ENCODE measurements around the gene RBBP8NL. TPM values are rescaled to one million over a fixed set of nuclear protein-coding genes. Genes with fewer than 3 reads are reported as not detected.

RBBP8NL gene
- total and polyA plus RNA-seq, 2 of the 8 experiments (the other 6 are each of a cell fraction or from before 2014, with no cell fraction given): 0.43 to 0.48 TPM

DNA sequence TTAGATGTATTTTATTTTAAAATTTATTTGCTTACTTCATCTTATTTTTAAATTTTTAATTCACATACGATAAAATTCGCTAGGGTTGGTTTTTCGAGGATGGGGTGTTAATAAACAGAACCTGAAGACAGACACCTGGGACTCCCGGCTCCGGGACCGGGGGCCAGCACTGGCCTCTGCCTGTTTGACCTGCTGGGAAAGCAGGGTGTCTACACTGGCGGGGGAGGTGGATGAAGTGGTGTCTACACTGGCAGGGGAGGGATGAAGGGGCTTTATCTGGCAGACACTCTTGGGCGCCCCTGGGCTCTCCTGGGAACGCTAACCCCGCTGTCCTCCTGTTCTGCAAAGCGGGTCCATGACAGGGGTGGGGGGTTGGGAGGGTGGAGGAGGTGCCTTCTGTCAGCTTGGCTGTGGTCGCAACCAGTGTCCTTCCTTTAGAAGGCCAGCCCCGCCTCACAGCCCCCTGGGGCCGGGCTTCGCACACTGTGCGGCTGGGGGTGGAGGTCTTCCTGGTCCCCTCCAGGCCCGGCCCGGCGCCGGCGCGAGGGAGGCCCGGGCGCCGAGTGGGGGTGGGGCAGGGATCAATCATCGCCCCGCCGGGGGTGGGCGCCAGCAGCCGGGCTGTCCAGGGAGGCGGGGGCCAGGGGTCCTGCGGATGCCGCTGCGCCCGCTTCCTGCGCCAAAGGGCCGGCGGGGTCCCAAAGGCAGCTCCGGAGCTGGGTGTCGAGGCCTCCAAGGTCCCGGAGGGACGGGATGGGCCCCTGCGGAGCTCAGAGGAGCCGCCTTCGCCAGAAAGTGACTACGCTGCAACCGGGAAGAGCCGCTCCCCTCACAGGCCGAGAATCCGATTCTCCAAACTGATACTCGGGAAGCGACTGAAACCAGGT lies 46.6 kb upstream of the RBBP8NL start:
- no peak overlapping the region for H2BK120ac ChIP-seq (replicated peaks; ENCODE audit: low read depth, low read length)
- no peak overlapping the region; the same call in 1 of the 2 replicates for H3K18ac ChIP-seq (ENCODE audit: extremely low read depth, low read length)
- H3K14ac ChIP-seq (ENCODE audit: insufficient read length): no peak overlapping the region
- 13% methylated on average over 38 of the region's 52 CpGs; no CpG with 5 or more reads in 1 of the 2 experiments for WGBS, 2 experiments (ENCODE audit: extremely low coverage in 1 of 2, insufficient coverage in 1 of 2, insufficient read length in 1 of 2, insufficient replicate concordance in 2 of 2, low coverage in 1 of 2, low lambda C conversion rate in 2 of 2, missing lambda C conversion rate in 1 of 2)
- no peak overlapping the region for H2BK15ac ChIP-seq (ENCODE audit: low read length)
- peaks cover 0 to 19% (median 9%) of the 10 kb centered on the region in 4 experiments; a peak in 6 of 7 replicates for H3K4me1 ChIP-seq (replicated peaks in 1 of 4; ENCODE audit: control insufficient read depth in 3 of 4, insufficient read depth in 4 of 4, low read length in 3 of 4)
- no peak for FAIRE-seq
- no peak overlapping the region for H3K56ac ChIP-seq (replicated peaks; ENCODE audit: insufficient read length, low read depth, low read length)
- no peak overlapping the region for H4K8ac ChIP-seq (ENCODE audit: extremely low read depth, insufficient read depth, low read length)
- H3K9me3 ChIP-seq (ENCODE audit: insufficient read depth in 2 of 2, low read depth in 1 of 2, low read length in 1 of 2): no peaks in the 10 kb centered on the region
- H3K27ac ChIP-seq (ENCODE audit: low read depth, low read length): no peak overlapping the region
- ChIA-PET CTCF (ENCODE audit: partially characterized antibody) (interaction anchor here (1.6 kb wide), 1 partner anchor 33 kb away, joined by 3 read pairs; no protein-coding TSS in a partner anchor), POLR2A (ENCODE audit: partially characterized antibody) (interaction anchor here (1.3 kb wide), 1 partner anchor 20 kb away, joined by 3 read pairs; no protein-coding TSS in a partner anchor)
- no peaks in the 10 kb centered on the region for H3K79me2 ChIP-seq (ENCODE audit: control insufficient read depth in 1 of 2, insufficient read depth in 2 of 2, low read length in 2 of 2)
- H3K4me2 ChIP-seq (ENCODE audit: insufficient read depth in 1 of 2, low read depth in 2 of 2, low read length in 2 of 2): peak overlapping the region; percentile 69 to 86
- H4K20me1 ChIP-seq (replicated peaks in 1 of 2; ENCODE audit: control insufficient read depth in 1 of 2, insufficient read depth in 2 of 2, low read length in 2 of 2): peaks cover 3% of the 10 kb centered on the region in 2 experiments
- no peak overlapping the region for H2BK20ac ChIP-seq (ENCODE audit: low read length)
- H3K4me3 ChIP-seq (ENCODE audit: extremely low read depth in 1 of 4, insufficient read depth in 2 of 4, low read depth in 3 of 4, low read length in 4 of 4): peak overlapping the region; percentile 7 to 63 (median 12); a peak in 4 of 8 replicates
- peaks cover 53 to 65% (median 63%) of the 10 kb centered on the region in 4 experiments for H3K27me3 ChIP-seq (replicated peaks in 1 of 4; ENCODE audit: control insufficient read depth in 3 of 4, extremely low read depth in 1 of 4, insufficient read depth in 3 of 4, low read length in 3 of 4)
- no peak overlapping the region for H4K5ac ChIP-seq (ENCODE audit: insufficient read length, low read depth, low read length)
- H2AK5ac ChIP-seq (ENCODE audit: low read depth, low read length): no peak overlapping the region
- no peak overlapping the region for H4K91ac ChIP-seq (replicated peaks; ENCODE audit: insufficient read length, low read length)
- H3K9ac ChIP-seq (replicated peaks in 1 of 4; ENCODE audit: extremely low read depth in 1 of 4, low read depth in 3 of 4, low read length in 3 of 4): no peak overlapping the region
- H3K36me3 ChIP-seq (ENCODE audit: control insufficient read depth in 2 of 4, insufficient read depth in 4 of 4, low read length in 3 of 4): peaks cover 0 to 7% (median 0%) of the 10 kb centered on the region in 4 experiments; a peak in 1 of 8 replicates
- peaks cover 21% of the 10 kb centered on the region; the same call in 1 of the 2 replicates for H3K23me2 ChIP-seq (ENCODE audit: low read depth, low read length)
- no peak overlapping the region for H2BK12ac ChIP-seq (ENCODE audit: low read depth, low read length)
- H3K23ac ChIP-seq (ENCODE audit: insufficient read length): no peak overlapping the region
- no peaks in the 10 kb centered on the region for H3K79me1 ChIP-seq (ENCODE audit: low read depth, low read length)
- H3K4ac ChIP-seq (replicated peaks; ENCODE audit: insufficient read length, low read depth, low read length): no peak overlapping the region
- H2BK5ac ChIP-seq (ENCODE audit: low read depth, low read length): no peak overlapping the region
- DNase-seq (ENCODE audit: low read depth in 1 of 2, low spot score in 2 of 2): peak in 1 of 2 experiments; percentile 80
- no peak overlapping the region for H2AFZ ChIP-seq (ENCODE audit: low read length)
- TF ChIP-seq KDM4A (IDR thresholded peaks at IDR 0.05; ENCODE audit: low read depth, low read length, severe bottlenecking) (peak; percentile 28), CBX5 (IDR thresholded peaks at IDR 0.05; ENCODE audit: low read depth, low read length) (no peak), GABPA (IDR thresholded peaks at IDR 0.05; ENCODE audit: borderline replicate concordance, insufficient read depth, low read length) (0 out of 2 replicates have a peak, but pooled peaks have one; percentile 46)

All from H1 (cell line).